Cardiac fibroblast (primary cell): Measurements from ENCODE around the gene CLDN16.

Experiments
- DNase-seq, 2 donors: peaks; one replicate each; pipeline versions ENCODE4 v3.0.0 to v3.0.0-alpha.2; 2010; ENCODE audit warnings: low read depth in 2 of 2
- H3K4me3 ChIP-seq, 2 donors: replicated peaks in 1 of 2; 1 replicate in 1 of 2; 2 replicates in 1 of 2; pipeline ENCODE4 v1.5.1; 2011; ENCODE audit warnings: low read depth in 2 of 2, low read length in 2 of 2, mild to moderate bottlenecking in 2 of 2, moderate library complexity in 1 of 2
- CTCF ChIP-seq: IDR thresholded peaks from one replicate; pipeline ENCODE4 v1.5.1; 2011; ENCODE audit warnings: low read depth, mild to moderate bottlenecking, low read length, inconsistent platforms

CLDN16 gene

GRCh38 chr3:190443257-190443656 lies 55.3 kb downstream of the CLDN16 start:
- peak; percentile 23 to 43 for DNase-seq
- no peak for TF ChIP-seq CTCF
- H3K4me3 ChIP-seq: no peak overlapping the region

GRCh38 chr3:190444006-190444405 lies 56.0 kb downstream of the CLDN16 start:
- no peak for DNase-seq
- no peak overlapping the region for H3K4me3 ChIP-seq
- TF ChIP-seq CTCF: no peak

GRCh38 chr3:190444576-190445145 lies 56.7 kb downstream of the CLDN16 start:
- no peak for DNase-seq
- no peak overlapping the region for H3K4me3 ChIP-seq
- TF ChIP-seq CTCF: no peak

GRCh38 chr3:190446573-190447279 lies 58.8 kb downstream of the CLDN16 start:
- TF ChIP-seq CTCF: no peak
- no peak overlapping the region for H3K4me3 ChIP-seq
- no peak for DNase-seq

- no peak for TF ChIP-seq CTCF
- DNase-seq: no peak
- no peak overlapping the region for H3K4me3 ChIP-seq
Observed at GRCh38 chr3:190448256-190448655, 60.3 kb downstream of the CLDN16 start.

- DNase-seq: no peak
- H3K4me3 ChIP-seq: no peak within 1 kb of the TSS
- no peak for TF ChIP-seq CTCF
Observed at GRCh38 chr3:190449801-190450200, 61.8 kb downstream of the CLDN16 start, which contains the start of gene TMEM207. Gene TMEM207 (minus strand): TSS chr3:190449901. CDS start chr3:190449809, 92 bp downstream.
